Measurements from ENCODE around the gene TMCC2.

TMCC2 gene

DNA sequence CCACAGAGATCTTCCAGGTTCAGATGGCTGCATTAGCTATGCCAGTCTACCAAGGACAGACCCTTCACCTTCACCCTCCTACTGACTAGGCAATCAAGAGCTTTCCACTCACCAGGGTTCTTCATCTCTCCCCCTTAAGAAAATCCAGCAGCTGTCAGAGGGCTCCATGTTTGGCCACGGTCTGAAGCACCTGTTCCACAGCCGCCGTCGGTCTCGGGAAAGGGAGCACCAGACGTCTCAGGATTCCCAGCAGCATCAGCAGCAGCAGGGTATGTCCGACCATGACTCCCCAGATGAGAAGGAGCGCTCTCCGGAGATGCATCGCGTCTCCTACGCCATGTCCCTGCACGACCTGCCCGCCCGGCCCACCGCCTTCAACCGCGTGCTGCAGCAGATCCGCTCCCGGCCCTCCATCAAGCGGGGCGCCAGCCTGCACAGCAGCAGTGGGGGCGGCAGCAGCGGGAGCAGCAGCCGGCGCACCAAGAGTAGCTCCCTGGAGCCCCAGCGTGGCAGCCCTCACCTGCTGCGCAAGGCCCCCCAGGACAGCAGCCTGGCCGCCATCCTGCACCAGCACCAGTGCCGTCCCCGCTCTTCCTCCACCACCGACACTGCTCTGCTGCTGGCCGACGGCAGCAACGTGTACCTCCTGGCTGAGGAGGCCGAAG lies 13.8 kb downstream of the TMCC2 start:
- DNase-seq, result no peak

DNA sequence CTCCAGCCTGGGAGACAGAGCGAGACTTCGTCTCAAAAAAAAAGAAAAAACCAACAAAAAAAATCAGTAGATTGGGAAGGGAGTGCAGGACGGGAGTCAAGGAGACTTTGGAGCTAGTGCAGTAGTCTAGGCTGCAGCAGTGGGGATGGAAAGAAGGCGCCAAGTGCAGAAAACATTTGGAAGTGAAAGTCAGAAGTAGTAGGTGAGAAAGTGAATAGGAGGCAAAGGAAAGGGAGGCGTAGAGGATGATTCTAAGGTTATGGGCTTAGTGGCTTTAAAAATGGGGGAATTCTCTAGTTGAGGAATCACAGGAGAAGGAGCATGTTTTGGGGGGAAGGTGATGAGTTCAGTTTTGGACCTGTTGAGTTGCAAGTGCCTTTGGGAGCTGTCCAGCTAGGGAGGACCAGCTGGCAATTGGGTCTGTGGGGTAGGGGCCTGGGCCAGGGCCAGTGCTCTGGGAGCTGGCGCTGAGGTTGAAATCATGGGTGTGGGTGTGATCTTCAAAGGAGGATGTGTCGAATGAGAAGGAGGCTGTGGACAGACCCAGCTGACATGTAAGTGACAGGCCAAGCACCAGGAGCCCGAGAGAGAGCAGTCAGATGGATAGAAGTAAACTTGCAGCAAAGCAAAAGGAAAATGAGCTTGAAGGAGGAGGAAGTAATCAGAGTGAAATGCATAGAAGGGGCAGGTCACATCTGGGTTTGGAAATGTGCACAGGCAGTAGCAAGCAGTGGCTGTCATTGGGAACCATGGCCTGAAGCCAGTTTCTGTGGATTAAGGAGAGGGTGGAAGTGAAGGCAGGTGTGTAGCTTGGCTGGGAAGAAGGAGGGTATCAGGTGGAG lies 15.8 kb downstream of the TMCC2 start:
- no peak for DNase-seq

DNA sequence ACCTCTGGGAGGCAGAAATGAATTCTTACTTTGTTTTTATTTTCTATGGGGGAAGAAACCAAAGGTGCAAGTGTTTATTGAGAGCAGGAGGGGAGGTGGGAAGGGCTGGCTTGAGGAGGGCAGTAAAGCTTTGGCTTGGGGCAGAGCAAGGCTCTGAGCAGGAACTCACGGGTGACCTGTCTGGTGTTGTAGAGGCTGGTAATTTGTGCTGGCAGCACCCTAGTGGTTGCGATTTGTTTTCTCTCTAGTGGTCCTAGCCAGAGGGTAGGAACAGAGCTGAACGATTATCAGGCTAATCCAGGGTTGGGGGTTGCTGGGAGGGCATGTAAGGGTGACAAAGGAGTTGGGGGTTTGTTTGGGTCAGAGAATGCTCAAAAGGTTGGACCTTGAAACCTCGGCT lies 16.6 kb downstream of the TMCC2 start:
- no peak for DNase-seq

DNA sequence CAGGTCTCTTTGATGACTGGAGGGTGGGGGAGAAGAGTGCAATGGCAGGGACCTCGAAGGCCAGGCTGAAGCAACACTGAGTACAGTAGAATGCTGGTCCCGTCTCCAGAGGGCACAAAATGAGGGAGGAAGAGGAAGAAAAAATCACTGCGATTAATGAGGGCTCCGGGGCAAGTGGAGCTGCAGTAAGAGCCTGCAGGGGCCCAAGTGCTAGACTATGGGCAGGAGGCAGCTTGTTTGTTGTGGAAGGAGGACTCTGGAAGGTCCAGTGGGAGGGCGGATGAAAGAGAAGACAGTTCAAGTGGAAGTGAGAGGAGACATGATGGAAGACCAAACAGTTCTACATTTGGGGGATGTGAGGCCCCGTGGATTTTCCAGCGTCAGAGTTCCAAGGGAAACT lies 17.4 kb downstream of the TMCC2 start:
- DNase-seq, result no peak

DNA sequence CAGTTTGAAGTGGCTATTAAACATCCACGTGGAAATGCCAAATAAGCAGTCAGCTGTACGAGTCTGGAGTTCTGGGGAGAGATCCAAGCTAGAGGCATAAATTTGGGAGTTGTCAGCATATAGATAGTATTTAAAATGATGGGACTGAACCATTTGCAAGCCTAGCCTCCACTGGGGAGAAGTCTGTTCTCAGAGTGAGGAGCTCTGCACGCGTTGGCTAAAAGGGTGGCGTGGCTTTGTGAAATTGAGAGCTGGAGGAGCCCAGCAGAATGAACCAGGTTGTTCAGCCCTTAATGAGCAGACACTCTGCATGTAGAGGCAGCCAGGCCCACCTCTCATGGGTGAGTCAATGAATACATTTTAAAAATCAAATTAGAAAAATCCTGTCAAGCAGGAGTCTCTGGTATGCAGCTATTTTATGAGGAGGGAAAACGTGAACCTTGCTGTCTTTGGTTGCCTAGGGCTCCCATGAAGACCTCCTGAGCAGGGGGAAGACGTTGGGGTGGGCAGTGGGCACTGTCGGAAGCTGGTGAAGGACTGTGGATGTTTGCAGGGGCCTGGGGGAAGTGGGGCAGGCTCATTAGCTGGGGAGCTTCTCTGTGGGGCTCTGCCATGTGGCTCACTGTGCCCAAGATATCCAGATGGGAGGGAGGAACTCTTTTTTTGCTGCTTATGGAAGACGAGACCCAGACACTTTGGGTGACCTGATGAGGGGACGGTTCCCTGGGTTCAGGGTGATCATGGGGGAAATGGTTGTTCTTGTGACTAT lies 18.8 kb downstream of the TMCC2 start:
- no peak for DNase-seq

DNA sequence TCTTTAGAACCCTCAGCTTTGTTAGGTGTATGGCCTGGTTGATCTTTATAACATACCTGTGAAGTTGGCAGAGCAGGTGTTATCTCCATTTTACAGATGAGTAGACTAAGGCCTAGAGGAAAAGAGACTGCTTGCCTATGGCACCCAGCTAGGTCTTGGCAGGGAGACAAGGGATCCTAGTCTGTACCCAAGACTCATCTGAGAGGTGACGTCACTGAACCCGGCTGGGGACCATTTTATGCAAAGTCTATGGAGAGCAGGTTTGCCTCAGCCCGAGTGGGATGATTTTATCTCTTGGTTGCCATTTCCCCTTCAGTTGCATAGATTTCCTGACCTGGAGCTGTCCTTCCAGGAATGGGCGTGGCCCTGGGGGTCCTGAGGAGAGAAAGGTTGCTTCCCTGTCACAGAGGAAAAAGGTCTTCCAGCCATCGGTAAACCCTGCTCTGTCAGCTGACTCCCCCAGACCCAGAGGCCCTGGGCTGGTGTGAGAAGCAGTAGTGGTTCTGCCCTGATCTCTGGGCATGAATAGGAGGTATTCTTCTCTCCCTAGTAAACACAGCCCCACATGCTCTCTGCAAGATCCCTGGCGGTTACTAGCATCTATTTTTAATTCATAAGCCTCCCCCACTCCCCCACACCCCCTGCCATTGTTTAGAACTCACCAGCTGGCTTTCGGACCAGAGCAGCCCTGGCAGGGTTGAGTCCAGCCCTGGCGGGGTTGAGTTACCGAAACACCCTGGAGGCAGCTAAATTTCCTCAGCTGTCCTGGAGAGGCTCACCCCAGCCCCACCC lies 19.6 kb downstream of the TMCC2 start:
- no peak for DNase-seq

DNA sequence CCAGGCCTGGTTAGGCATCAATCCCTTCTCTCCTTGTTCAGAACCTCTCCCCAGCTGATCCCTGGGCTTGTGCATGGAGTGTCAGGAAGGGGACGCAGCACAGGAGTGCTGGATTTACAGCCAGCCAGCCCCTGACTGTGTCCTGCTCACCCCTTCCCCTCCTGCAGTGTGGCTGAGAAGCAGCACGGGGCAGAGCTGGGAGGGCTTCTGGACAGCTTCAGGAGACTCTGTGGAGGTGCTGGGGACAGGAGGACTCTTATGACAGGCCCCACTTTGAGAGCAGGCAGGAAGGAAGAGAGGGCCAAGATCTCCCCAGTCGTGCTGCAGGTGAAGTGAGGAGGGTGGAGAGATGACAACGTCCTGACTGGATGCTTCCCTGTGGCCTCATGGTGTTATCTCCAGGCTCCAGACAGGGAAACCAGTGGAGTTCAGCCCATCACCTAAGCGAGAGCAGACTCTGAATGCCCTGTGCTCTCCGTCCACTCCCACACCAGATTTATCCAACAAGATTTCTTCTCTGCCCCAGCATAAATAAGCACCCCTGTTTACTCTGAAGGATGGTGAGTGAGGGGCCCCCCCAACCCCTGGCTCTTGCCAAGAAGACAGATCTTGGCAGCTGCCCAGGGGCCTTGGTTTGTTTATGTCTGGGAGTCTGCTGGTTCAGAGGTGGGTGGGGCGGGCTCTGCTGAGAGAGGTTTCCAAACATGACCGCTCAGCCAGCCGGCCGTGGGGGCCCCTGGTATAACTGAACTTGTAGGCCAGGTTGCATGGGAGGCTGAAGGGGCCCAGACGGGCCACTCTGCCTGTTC lies 21.3 kb downstream of the TMCC2 start:
- DNase-seq, result no peak

DNA sequence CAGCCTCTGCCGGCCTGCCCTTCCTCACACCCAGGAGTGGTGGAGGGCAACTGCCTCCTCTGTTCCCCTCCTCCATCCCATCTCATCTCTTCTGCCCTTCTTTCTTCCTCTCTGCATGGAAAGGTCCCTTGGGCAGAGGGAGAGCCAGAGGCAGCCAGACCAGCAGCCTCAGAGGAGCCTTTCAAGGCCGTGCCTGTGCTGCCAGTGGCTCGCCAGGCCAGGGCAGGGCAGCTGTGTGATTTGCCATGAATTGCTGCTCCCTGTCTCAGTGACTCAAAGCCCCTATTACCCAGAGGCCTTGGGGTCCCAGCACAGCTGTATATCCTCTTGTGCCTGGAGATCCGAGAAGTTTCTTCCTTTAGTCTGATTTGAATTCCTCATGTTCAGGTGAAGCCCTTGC lies 21.9 kb downstream of the TMCC2 start:
- no peak for DNase-seq

DNA sequence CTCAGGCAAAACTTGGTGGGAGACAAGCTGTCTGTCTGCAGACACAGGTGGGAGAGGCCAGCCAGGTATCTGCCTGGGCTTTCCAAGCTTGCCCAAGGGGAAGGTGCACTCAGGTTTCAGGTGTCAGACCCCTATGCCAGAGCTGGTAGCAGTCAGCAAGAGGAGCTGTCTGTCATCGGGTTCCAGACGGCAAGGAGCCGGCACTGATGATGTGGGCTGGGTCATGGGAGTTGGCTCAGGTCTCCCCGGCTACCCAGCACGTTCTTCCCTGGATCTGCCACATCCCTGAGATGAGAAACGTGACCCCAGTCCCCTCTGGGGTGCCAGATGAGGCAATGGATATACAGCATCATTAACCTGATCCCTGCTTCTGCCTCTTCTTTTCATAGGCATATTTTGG lies 23.0 kb downstream of the TMCC2 start:
- no peak for DNase-seq

DNA sequence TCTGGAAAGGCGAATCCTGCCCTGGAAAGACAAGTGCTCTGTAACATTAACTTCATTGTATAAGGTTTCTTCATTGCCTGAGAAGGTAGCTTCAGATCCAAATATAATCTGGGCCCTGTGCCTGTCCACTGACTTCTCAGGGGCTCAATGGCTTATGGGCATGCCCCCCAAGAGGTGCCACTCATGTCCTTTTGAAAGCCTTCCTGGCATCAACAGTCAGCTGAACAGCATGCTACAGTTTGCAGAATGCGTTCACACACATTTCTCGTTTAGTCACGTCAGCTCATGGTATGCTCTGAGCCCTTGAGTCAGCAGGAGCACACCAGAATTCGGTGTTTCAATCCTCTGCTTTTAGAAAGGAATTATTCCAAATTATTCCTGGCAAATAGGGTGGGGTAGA lies 23.8 kb downstream of the TMCC2 start:
- DNase-seq, result no peak

DNA sequence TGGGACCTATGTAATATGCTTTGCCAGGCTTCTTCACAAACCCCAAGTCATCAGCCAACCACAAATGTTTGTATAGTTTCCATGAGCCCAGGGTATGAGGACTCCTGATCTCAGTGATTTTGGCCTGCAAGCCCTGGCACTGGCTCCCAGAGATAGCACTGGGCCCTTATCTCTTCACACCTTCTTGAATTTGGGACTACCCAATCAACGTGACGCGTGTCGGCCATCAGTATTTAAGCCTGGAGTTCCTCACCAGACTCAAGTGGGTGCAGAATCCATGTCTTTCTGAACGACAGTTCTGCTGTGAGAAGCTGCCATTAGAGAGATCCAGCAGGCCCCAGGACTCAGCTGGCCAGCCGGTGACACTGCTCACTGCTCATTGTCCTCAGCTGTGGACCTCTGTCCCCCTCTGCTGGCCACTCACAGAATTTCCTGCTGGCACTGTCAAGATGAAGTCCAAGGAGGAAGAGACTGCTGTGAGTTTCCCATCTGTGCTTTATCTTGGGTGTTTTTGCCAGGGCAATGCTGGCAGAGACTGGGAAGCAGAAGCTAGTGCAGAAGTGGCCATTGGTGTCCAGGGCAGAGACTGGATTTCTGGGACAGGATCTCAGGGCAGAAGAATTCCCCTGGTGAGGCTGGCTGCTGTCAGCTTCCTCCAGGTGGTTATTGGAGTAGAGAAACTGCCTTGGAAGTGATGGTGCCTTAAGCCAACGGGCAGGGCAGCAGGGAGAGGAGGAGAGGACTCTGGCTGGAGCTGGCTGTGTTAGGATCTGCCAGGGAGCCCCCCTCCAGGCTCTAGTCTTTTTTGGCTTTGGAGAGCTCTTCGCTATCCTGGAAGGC lies 28.4 kb downstream of the TMCC2 start:
- peak; percentile 79 for DNase-seq

DNA sequence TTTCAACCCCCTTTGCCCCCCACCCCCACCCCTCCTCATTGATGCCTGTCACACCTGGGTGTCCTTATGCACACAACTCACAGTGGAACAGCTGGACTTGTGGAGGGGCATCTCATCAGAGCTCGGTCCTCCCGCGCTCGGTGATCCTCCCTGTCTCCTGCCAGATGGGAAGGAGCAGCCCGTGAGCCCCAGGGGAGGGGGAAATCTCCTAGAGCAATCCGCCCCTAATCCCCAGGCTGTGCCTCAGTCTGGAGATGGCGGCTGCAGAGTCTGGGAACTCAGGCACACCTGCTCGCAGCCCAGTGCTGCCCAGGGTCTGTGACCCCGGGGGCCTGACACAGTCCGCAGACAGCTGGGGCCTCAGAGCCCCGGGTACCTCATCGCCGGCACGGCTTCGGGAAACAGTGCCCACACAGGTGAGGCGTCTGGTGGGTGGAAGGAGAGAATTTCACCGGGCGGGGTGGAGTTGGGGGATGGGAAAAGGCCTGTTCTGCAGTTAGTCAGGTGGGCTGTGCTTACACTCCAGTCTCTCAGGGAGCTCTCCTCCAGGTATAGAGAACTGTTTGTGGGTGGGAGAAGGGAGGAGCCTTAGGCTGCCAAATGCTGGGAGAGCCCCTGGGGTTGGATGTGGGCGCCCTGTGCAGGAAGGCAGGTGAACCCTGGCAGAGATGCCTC lies 29.3 kb downstream of the TMCC2 start:
- DNase-seq, result no peak

DNA sequence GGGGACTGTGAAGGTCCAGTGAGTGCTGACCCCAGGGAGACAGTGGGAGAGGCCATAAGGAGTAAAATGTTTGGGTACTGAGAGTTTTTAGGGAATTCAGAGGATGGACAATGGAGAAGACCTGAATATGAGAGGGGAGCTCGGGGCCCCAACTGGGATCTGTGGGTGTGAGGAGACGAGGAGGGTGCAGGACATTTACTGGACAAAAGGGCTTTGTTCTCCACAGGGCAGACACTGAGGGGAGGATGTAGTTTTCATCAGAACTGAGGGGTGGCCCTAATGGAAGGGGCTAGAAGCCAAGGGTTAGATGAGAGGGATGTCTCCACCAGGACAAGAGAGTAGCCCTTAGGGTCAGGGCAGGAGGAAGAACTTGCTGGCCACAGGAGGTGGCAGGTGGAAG lies 30.0 kb downstream of the TMCC2 start:
- no peak for DNase-seq

DNA sequence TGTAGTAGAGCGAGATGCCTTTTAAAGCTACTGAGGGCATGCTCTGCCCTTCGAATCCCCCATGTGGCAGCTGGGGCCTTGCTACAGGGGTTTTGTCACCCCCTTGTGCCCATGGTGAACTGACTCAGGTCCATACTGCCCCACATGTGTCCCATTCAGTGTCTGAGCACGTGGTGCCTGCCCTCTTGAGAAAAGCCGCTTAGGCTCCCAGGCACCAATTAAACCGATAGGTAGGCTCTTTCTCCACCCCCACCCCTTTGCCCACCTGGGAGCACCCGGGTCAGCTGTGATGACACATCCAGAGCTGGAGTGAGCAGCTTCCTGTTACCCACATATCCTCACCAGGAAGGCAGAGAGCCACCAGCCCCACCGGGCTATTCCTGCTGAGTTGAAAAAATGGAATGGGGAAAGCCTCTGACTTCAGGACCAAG lies 30.5 kb downstream of the TMCC2 start:
- peak; percentile 46 for DNase-seq

DNA sequence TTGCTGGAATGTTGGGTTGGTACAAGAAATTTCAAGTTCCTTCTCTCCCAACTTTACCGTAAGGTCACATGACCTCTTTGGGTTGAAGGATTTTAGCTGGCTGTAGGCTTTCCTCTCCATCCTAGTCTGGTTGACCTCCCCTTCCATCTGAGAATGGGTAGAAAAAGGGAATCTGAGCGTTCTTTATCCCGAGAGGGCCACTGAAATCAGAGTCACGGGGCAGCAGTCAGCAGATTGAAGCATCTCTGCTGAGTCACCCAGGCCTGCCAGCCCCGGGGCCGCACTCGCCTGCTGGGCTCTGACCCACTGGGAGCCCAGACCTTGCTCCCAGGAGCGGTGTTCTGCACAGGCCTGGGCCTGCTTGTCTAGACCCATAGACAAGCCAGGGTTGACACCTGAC lies 31.0 kb downstream of the TMCC2 start:
- peak; percentile 54 for DNase-seq

DNA sequence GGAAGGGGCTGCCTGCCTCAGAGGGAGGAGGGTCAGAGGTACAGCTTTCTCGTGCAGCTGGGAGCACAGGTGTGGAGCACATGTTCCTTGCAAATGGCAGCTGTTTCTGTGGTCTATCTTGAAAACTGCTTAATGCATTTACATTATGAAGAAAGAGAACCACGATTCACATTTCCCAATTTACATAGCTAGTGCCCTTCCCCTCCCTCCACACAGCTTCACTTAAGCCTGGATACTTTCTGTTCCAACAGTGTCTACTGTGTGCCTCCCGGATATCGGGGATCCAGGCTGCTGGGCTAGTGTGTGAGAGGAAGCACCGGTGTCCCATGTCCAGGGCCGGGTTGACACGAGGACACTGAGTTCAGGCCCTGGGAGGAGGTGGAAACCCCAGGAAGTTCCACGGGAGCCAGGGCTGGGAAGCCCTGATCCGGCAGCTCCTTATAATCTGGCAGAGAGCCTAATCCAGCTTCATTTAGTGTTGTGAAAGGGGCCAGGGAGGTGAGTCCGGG lies 31.6 kb downstream of the TMCC2 start:
- DNase-seq, result no peak

DNA sequence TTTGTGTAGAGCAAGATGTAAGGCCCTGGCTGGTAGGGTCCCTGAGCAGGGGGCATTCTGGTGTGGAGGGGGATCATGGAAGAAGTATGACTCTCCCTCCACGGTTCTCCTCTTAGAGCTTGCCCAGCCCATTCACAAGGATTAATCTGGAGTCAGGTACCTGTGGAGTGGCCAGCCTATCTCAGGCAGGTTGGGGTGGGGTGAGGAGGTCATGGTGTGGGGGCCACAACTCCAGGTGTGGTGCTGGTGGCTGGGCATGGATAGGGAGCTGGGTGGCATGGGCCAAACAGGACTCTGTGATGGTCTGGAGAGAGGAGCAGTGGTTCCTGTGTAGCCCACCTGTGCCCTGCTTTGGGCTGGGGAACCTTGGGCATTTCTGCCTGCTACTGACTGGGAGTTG lies 32.3 kb downstream of the TMCC2 start:
- DNase-seq, result no peak

DNA sequence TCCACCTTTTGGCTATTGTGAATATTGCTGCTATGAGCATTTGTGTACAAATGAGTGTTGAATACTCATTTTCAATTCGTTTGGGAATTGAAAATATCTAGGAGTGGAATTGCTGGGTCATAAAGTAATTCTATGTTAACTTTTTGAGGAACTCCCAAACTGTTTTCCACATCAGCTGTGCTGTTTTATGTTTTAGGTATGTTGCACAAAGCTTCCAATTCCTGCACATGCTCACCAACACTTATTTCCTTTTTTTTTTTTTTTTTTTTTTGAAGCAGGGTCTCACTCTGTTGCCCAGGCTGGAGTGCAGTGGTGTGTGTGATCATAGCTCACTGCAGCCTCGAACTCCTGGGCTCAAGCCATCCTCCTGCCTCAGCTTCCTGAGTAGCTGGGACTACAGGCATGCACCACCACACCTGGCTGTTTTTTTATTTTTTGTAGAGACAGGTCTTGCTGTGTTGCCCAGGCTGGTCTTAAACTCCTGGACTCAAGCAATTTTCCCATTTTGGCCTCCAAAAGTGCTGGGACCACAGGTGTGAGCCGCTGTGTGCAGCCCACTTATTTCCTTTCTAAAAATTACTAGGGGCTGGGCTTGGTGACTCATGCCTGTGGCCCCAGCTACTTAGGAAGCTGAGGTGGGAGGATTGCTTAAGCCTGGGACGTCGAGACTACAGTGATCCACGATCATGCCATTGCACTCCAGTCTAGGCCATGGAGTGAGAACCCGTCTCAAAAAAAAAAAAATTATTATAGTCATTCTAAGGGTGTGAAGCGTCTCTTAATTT lies 33.4 kb downstream of the TMCC2 start:
- peak; percentile 32 for DNase-seq

All from fibroblast of skin of back (primary cell).